Measurements from ENCODE around the gene ZFP36.

DNA sequence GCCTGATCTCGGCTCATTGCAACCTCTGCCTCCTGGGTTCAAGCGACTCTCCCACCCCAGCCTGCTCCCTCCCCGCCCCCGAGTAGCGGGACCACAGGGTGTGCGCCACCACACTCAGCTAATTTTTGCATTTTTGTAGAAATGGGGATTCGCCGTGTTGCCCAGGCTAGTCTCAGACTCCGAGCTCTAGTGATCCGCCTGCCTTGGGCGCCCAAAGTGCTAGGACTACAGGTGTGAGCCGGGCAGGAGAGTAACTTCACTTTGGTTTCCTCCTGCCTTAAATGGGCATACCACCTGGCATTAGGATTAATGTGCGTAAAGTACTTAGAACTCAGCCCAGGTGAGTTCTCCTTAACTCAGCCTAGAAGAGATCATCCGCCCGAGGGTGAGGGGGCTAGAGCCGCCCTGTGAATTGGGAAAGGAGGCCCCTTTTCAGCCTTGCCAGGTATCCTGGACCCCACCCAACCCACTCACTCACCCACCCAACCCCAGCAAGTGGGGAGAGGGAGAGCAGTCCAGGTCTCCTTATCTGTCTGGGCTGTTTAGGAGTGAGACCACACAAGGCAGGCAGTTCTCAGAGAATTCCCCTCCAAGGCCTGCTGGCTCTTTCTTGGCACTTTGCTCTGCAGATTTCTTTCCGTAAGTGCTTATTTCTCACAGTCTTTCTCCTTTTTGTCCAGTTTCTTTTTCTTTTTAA, 1.2 kb upstream of the ZFP36 start:
- TF ChIP-seq CTCF (IDR thresholded peaks at IDR 0.05) (no peak), POLR2A (IDR thresholded peaks at IDR 0.05) (no peak)
